Measurements from ENCODE around the gene TNNT2. TPM values are rescaled to one million over a fixed set of nuclear protein-coding genes. Genes with fewer than 3 reads are reported as not detected.

The TNNT2 gene
- total and polyA plus RNA-seq, 2 of the 13 experiments (the other 11 are each of a cell fraction or from before 2014, with no cell fraction given), result 0.20 to 0.63 TPM

- TF ChIP-seq PATZ1 (CRISPR knock-in tag; IDR thresholded peaks at IDR 0.05), result 0 out of 2 replicates have a peak, but pooled peaks have one; percentile 14
- no peak for TF ChIP-seq ZNF225 (CRISPR knock-in tag; IDR thresholded peaks at IDR 0.05)
- peak; percentile 83 for TF ChIP-seq RARA (CRISPR knock-in tag; IDR thresholded peaks at IDR 0.05)
- TF ChIP-seq HNF4G (IDR thresholded peaks at IDR 0.05; ENCODE audit: borderline replicate concordance, low read depth, low read length), result peak; percentile 77
- no peak for TF ChIP-seq HNF4G (CRISPR knock-in tag; IDR thresholded peaks at IDR 0.05; ENCODE audit: borderline replicate concordance, low read depth)
- TF ChIP-seq SAP130 (CRISPR knock-in tag; IDR thresholded peaks at IDR 0.05; ENCODE audit: low read depth), result peak; percentile 67
- TF ChIP-seq ELF3 (CRISPR knock-in tag; IDR thresholded peaks at IDR 0.05), result no peak
- TF ChIP-seq MYPOP (CRISPR knock-in tag; IDR thresholded peaks at IDR 0.05), result 0 out of 2 replicates have a peak, but pooled peaks have one; percentile 42
- TF ChIP-seq SALL1 (CRISPR knock-in tag; IDR thresholded peaks at IDR 0.05), result peak; percentile 42
- no peak for TF ChIP-seq GTF2F1 (IDR thresholded peaks at IDR 0.05; ENCODE audit: low read length)
- TF ChIP-seq BCL6 (CRISPR knock-in tag; IDR thresholded peaks at IDR 0.05), result 0 out of 2 replicates have a peak, but pooled peaks have one; percentile 9
- no peak for TF ChIP-seq ZNF576 (CRISPR knock-in tag; IDR thresholded peaks at IDR 0.05)
- TF ChIP-seq POLR2A (IDR thresholded peaks at IDR 0.05; ENCODE audit: insufficient read depth in 1 of 2, low read depth in 2 of 2, low read length in 2 of 2), result peak in 1 of 2 experiments; percentile 37; a peak in 1 of 4 replicates
- peak; percentile 33; the same call in 1 of the 2 replicates for TF ChIP-seq MED1 (CRISPR knock-in tag; IDR thresholded peaks at IDR 0.05)
- TF ChIP-seq NR2F6 (IDR thresholded peaks at IDR 0.05), result peak; percentile 12; the same call in 1 of the 2 replicates
- peak; percentile 48; the same call in 1 of the 2 replicates for TF ChIP-seq NR2F6 (CRISPR knock-in tag; IDR thresholded peaks at IDR 0.05)
- TF ChIP-seq HNF4A (CRISPR knock-in tag; IDR thresholded peaks at IDR 0.05), result peak; percentile 85
- TF ChIP-seq ZNF691 (CRISPR knock-in tag; IDR thresholded peaks at IDR 0.05; ENCODE audit: borderline replicate concordance, low read depth), result no peak
- peak; percentile 41; the same call in 1 of the 2 replicates for TF ChIP-seq MAX (IDR thresholded peaks at IDR 0.05)
- TF ChIP-seq NCOR1 (IDR thresholded peaks at IDR 0.05; ENCODE audit: borderline replicate concordance, low read length), result peak; percentile 49; the same call in 1 of the 2 replicates
- peak; percentile 16; the same call in 1 of the 2 replicates for TF ChIP-seq ZNF777 (CRISPR knock-in tag; IDR thresholded peaks at IDR 0.05)
These were observed 20.2 kb upstream of the TNNT2 start (continued) for GRCh38 chr1:201397675-201398074.
